SK-N-SH (cell line): ENCODE results near the gene CREG1. TPM values are rescaled to one million over a fixed set of nuclear protein-coding genes. Genes with fewer than 3 reads are reported as not detected.

Experiments
- CTCF ChIA-PET: fragments of 300-600, 350-600 bp; formaldehyde crosslinking; extraction: SDS; loops from one replicate; lab custom pipeline; 2021; lab: Yijun Ruan, JAX
- POLR2A ChIA-PET: fragments of 350-600 bp; sonication (Branson Sonifier 250); formaldehyde crosslinking; extraction: SDS; loops from one replicate; lab custom pipeline; 2020; ENCODE audit warnings: antibody characterized with exemption, inconsistent platforms; lab: Yijun Ruan, JAX
- DNase-seq: peaks from one replicate; pipeline ENCODE4 v3.0.0; 2012
- H2AFZ ChIP-seq: fragments of 200-600 bp; sonication (generic); 2 replicates; pipeline ENCODE4 v1.8.1; 2016; ENCODE audit warnings: antibody characterized with exemption, mild to moderate bottlenecking, low read depth
- H3F3A ChIP-seq: fragments of 200-600 bp; sonication (generic); replicated peaks from 2 replicates; pipeline ENCODE3; 2016; ENCODE audit warnings: antibody characterized with exemption, mild to moderate bottlenecking; ENCODE audit not compliant: insufficient read depth
- H3K27ac ChIP-seq, 2 experiments: fragments of 200-500 bp in 1 of 2; fragments of 200-600 bp in 1 of 2; sonication (Bioruptor generic) in 1 of 2; sonication (generic), shearing (Covaris generic) in 1 of 2; 2 replicates each; pipeline versions ENCODE4 v1.5.1 to v1.6.1; 2014 to 2016; ENCODE audit warnings: low read depth in 2 of 2, inconsistent platforms in 1 of 2, low read length in 1 of 2, mild to moderate bottlenecking in 1 of 2, mixed read lengths in 1 of 2
- H3K27me3 ChIP-seq: fragments of 200-600 bp; sonication (generic), shearing (Covaris generic); 2 replicates; pipeline ENCODE4 v1.6.1; 2016; ENCODE audit warnings: mixed run types; ENCODE audit not compliant: insufficient read depth
- H3K36me3 ChIP-seq, 2 experiments: fragments of 200-500 bp in 1 of 2; fragments of 200-600 bp in 1 of 2; sonication (Bioruptor generic) in 1 of 2; sonication (generic) in 1 of 2; replicated peaks in 1 of 2; 2 replicates each; pipeline versions ENCODE3 to v1.5.1; 2014 to 2016; ENCODE audit warnings: low read length in 1 of 2, mild to moderate bottlenecking in 1 of 2; ENCODE audit not compliant: insufficient read depth in 2 of 2, control insufficient read depth in 1 of 2
- H3K4me1 ChIP-seq, 2 experiments: fragments of 200-500 bp in 1 of 2; fragments of 200-600 bp in 1 of 2; sonication (Bioruptor generic) in 1 of 2; sonication (generic), shearing (Covaris generic) in 1 of 2; 2 replicates each; pipeline versions ENCODE4 v1.5.1 to v1.6.1; 2014 to 2016; ENCODE audit warnings: low read depth in 1 of 2, low read length in 1 of 2, mixed run types in 1 of 2; ENCODE audit not compliant: insufficient read depth in 2 of 2, control insufficient read depth in 1 of 2
- H3K4me2 ChIP-seq: fragments of 200-600 bp; sonication (generic), shearing (Covaris generic); 2 replicates; pipeline ENCODE4 v1.6.1; 2017; ENCODE audit warnings: mixed run types
- H3K4me3 ChIP-seq, 2 experiments: fragments of 200-500 bp in 1 of 2; fragments of 200-600 bp in 1 of 2; sonication (Bioruptor generic) in 1 of 2; sonication (generic), shearing (Covaris generic) in 1 of 2; 2 replicates each; pipeline versions ENCODE4 v1.5.1 to v1.8.1; 2014 to 2016; ENCODE audit warnings: low read depth in 2 of 2, inconsistent platforms in 1 of 2, low read length in 1 of 2, mild to moderate bottlenecking in 1 of 2, mixed read lengths in 1 of 2, moderate library complexity in 1 of 2
- H3K79me2 ChIP-seq: fragments of 200-600 bp; sonication (generic); 2 replicates; pipeline ENCODE4 v1.8.1; 2017; ENCODE audit warnings: mild to moderate bottlenecking; ENCODE audit not compliant: insufficient read depth
- H3K9ac ChIP-seq: fragments of 200-600 bp; sonication (generic); 2 replicates; pipeline ENCODE4 v1.6.1; 2017; ENCODE audit warnings: mixed run types
- H3K9me2 ChIP-seq: fragments of 200-600 bp; sonication (generic); 2 replicates; pipeline ENCODE4 v1.6.1; 2017; ENCODE audit warnings: mixed run types
- H3K9me3 ChIP-seq: fragments of 200-600 bp; sonication (generic); 2 replicates; pipeline ENCODE4 v1.6.1; 2017; ENCODE audit warnings: mixed run types, mild to moderate bottlenecking, moderate library complexity
- H4K20me1 ChIP-seq: fragments of 200-600 bp; sonication (generic); 2 replicates; pipeline ENCODE4 v1.6.1; 2017; ENCODE audit warnings: mild to moderate bottlenecking, mixed run types; ENCODE audit not compliant: insufficient read depth
- CHD2 ChIP-seq: fragments of 150-350 bp; IDR thresholded peaks from 2 replicates; pipeline ENCODE4 v1.6.1; 2018; ENCODE audit warnings: low read length; ENCODE audit not compliant: partially characterized antibody
- ELF1 ChIP-seq: IDR thresholded peaks from 2 replicates; pipeline ENCODE4 v1.4.0; 2012
- EP300 ChIP-seq, 2 experiments: IDR thresholded peaks; 2 replicates each; pipeline versions ENCODE4 v1.4.0 to v1.6.1; 2012; ENCODE audit warnings: borderline replicate concordance in 1 of 2, low read depth in 1 of 2, low read length in 1 of 2
- EZH2phosphoT487 ChIP-seq: fragments of 200-600 bp; sonication (generic); IDR thresholded peaks from 2 replicates; pipeline ENCODE4 v1.6.1; 2017; ENCODE audit warnings: low read depth, mixed run types, mild to moderate bottlenecking, antibody characterized with exemption, moderate library complexity, borderline replicate concordance
- FOSL2 ChIP-seq: IDR thresholded peaks from 2 replicates; pipeline ENCODE4 v1.4.0; 2012; ENCODE audit warnings: low read depth, mild to moderate bottlenecking, moderate library complexity, borderline replicate concordance
- GABPA ChIP-seq: IDR thresholded peaks from 2 replicates; pipeline ENCODE4 v1.4.0; 2012; ENCODE audit warnings: low read depth, mild to moderate bottlenecking
- JUND ChIP-seq: IDR thresholded peaks from 2 replicates; pipeline ENCODE4 v1.4.0; 2012
- MAX ChIP-seq: IDR thresholded peaks from 2 replicates; pipeline ENCODE4 v1.4.0; 2012; ENCODE audit warnings: low read depth
- MXI1 ChIP-seq: IDR thresholded peaks from 2 replicates; pipeline ENCODE4 v1.6.1; 2012; ENCODE audit warnings: mild to moderate bottlenecking, low read depth, low read length, improper control_type of control experiment
- NFIC ChIP-seq: IDR thresholded peaks from 2 replicates; pipeline ENCODE4 v1.4.0; 2012; ENCODE audit warnings: borderline replicate concordance
- POLR2AphosphoS5 ChIP-seq: IDR thresholded peaks from 2 replicates; pipeline ENCODE4 v1.6.1; 2012; ENCODE audit warnings: low read depth, low read length
- RAD21 ChIP-seq: IDR thresholded peaks from 2 replicates; pipeline ENCODE4 v1.6.1; 2012; ENCODE audit warnings: mild to moderate bottlenecking, low read length
- RFX5 ChIP-seq: IDR thresholded peaks from 2 replicates; pipeline ENCODE4 v1.6.1; 2012; ENCODE audit warnings: mild to moderate bottlenecking, improper control_type of control experiment, low read length
- RXRA ChIP-seq: IDR thresholded peaks from 2 replicates; pipeline ENCODE4 v1.4.0; 2012; ENCODE audit warnings: low read depth, mild to moderate bottlenecking, borderline replicate concordance
- SIN3A ChIP-seq: IDR thresholded peaks from 2 replicates; pipeline ENCODE4 v1.6.1; 2012; ENCODE audit warnings: low read depth, mild to moderate bottlenecking, low read length, moderate library complexity, borderline replicate concordance
- TAF1 ChIP-seq: IDR thresholded peaks from 2 replicates; pipeline ENCODE4 v1.6.1; 2012; ENCODE audit warnings: low read depth, mild to moderate bottlenecking, low read length, moderate library complexity, borderline replicate concordance
- YY1 ChIP-seq: IDR thresholded peaks from 2 replicates; pipeline ENCODE4 v1.4.0; 2012; ENCODE audit warnings: low read depth, mild to moderate bottlenecking
- WGBS: methylation state at CpG from one replicate; pipeline ENCODE4 v1.1.6; 2017; ENCODE audit warnings: low lambda C conversion rate; 5-methylcytosine and 5-hydroxymethylcytosine counted together
- polyA plus RNA-seq, 3 experiments: library from polyadenylated mRNA; depleted of rRNA; stranded (reverse); fragments of >200 nt; gene quantifications; 2 replicates each; pipeline ENCODE4 v1.2.3, GENCODE V29; 2012
- TF ChIP-seq, protein P1 (sequence below): IDR thresholded peaks from 2 replicates; pipeline ENCODE4 v1.4.0; 2012; ENCODE audit warnings: low read depth, borderline replicate concordance
- TF ChIP-seq, protein P2 (sequence below): IDR thresholded peaks from 2 replicates; pipeline ENCODE4; 2012

CREG1 gene
- polyA plus RNA-seq, 1 of the 3 experiments (the other 2 are of a cell fraction) = 26.1 TPM

DNA sequence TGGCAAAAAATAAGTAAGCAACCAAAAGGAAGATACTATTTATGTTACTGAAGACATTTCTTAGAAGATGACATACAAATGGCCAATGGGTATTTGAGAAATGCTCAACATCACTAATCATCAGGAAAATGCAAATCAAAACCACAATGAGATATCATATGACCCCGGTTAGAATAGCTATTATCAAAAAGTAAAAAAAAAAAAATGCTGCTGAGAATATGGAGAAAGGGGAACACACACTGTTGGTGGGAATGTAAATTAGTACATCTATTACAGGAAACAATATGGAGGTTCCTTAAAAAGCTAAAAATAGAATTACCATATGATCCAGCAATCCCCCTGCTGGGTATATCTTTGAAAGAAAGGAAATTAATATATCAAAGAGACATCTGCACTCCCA is 34.3 kb upstream of the CREG1 start (continued):
- no peak for TF ChIP-seq SIN3A
- no peak for TF ChIP-seq GABPA
- no peak for TF ChIP-seq JUND
- TF ChIP-seq, all 33 proteins: peak for 0

- CTCF ChIA-PET = interaction anchor here (1.8 to 1.9 kb wide), 2 partner anchors 29 to 32 kb away, joined by 4 to 5 read pairs; no protein-coding TSS in a partner anchor
- Histone ChIP-seq H3K79me2 (no peaks in the 10 kb centered on the region), H3K4me1 (no peaks in the 10 kb centered on the region), H3F3A (no peaks in the 10 kb centered on the region), H2AFZ (no peak overlapping the region), H3K4me2 (no peak overlapping the region), H3K9me3 (no peaks in the 10 kb centered on the region), H3K36me3 (no peaks in the 10 kb centered on the region), H3K9ac (no peak overlapping the region), H3K27me3 (no peaks in the 10 kb centered on the region; the same call in 1 of the 2 replicates), H3K27ac (no peak overlapping the region), H3K4me3 (no peak overlapping the region), H4K20me1 (no peaks in the 10 kb centered on the region)
- no peak for DNase-seq
- POLR2A ChIA-PET = no interaction called here
- WGBS = 67% methylated on average over 2 of the region's 2 CpGs
- no peak for TF ChIP-seq RAD21
- TF ChIP-seq EP300 (IDR thresholded peaks at IDR 0.05; ENCODE audit: borderline replicate concordance in 1 of 2, low read depth in 1 of 2, low read length in 1 of 2) = no peak
- TF ChIP-seq, protein P1, sequence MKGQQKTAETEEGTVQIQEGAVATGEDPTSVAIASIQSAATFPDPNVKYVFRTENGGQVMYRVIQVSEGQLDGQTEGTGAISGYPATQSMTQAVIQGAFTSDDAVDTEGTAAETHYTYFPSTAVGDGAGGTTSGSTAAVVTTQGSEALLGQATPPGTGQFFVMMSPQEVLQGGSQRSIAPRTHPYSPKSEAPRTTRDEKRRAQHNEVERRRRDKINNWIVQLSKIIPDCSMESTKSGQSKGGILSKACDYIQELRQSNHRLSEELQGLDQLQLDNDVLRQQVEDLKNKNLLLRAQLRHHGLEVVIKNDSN = no peak
- TF ChIP-seq MAX = no peak
- TF ChIP-seq RXRA = no peak
- TF ChIP-seq CHD2 = no peak
- TF ChIP-seq POLR2AphosphoS5 = no peak
- no peak for TF ChIP-seq GABPA
- TF ChIP-seq RFX5 = no peak
- TF ChIP-seq TAF1 = no peak
- TF ChIP-seq ELF1 = no peak
- no peak for TF ChIP-seq JUND
- no peak for TF ChIP-seq FOSL2
- TF ChIP-seq EZH2phosphoT487 = no peak
- TF ChIP-seq, all 33 proteins: peak for 0
- H3K9me2 ChIP-seq = no peaks in the 10 kb centered on the region
These were observed 33.8 kb upstream of the CREG1 start for GRCh38 chr1:167587342-167587741.

- no peak for DNase-seq
- Histone ChIP-seq H3F3A (no peaks in the 10 kb centered on the region), H3K4me2 (no peak overlapping the region)
- CTCF ChIA-PET = interaction anchor here (1.5 kb wide), 1 partner anchor 104 kb away, joined by 4 read pairs; no protein-coding TSS in a partner anchor
- TF ChIP-seq NFIC (no peak), MXI1 (no peak), POLR2AphosphoS5 (no peak), EP300 (IDR thresholded peaks at IDR 0.05; ENCODE audit: borderline replicate concordance in 1 of 2, low read depth in 1 of 2, low read length in 1 of 2) (no peak), GABPA (no peak), RFX5 (no peak), SIN3A (no peak), YY1 (no peak)
- TF ChIP-seq, protein P2, sequence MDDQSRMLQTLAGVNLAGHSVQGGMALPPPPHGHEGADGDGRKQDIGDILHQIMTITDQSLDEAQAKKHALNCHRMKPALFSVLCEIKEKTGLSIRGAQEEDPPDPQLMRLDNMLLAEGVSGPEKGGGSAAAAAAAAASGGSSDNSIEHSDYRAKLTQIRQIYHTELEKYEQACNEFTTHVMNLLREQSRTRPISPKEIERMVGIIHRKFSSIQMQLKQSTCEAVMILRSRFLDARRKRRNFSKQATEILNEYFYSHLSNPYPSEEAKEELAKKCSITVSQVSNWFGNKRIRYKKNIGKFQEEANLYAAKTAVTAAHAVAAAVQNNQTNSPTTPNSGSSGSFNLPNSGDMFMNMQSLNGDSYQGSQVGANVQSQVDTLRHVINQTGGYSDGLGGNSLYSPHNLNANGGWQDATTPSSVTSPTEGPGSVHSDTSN = no peak
- TF ChIP-seq, all 33 proteins: peak for 0
- no peaks in the 10 kb centered on the region; the same call in 1 of the 2 replicates for H3K27me3 ChIP-seq
- no peaks in the 10 kb centered on the region for H3K79me2 ChIP-seq
- H4K20me1 ChIP-seq = no peaks in the 10 kb centered on the region
- H3K36me3 ChIP-seq = no peaks in the 10 kb centered on the region
- no peak overlapping the region for H2AFZ ChIP-seq
- POLR2A ChIA-PET = no interaction called here
- no peaks in the 10 kb centered on the region for H3K4me1 ChIP-seq
- no peaks in the 10 kb centered on the region for H3K9me2 ChIP-seq
- H3K4me3 ChIP-seq = no peak overlapping the region
- WGBS = 76% methylated on average over 3 of the region's 3 CpGs
- H3K27ac ChIP-seq = no peak overlapping the region
- H3K9ac ChIP-seq = no peak overlapping the region
- no peaks in the 10 kb centered on the region for H3K9me3 ChIP-seq
These were observed 31.0 kb upstream of the CREG1 start for GRCh38 chr1:167584581-167584980.
